Sigmoid colon (tissue), 7 donors: Measurements from ENCODE around the gene TMEM255B. TPM values are rescaled to one million over a fixed set of nuclear protein-coding genes. Genes with fewer than 3 reads are reported as not detected.
"Not testable (repeated sequence)": the region's sequence is repeated elsewhere in the genome, so short reads cannot be mapped to it uniquely, and the experiment has no call there.

ENCODE experiments used
- DNase-seq: peaks from one replicate; pipeline ENCODE4 v3.0.0-alpha.2; 2019
- H3K27ac ChIP-seq, 4 donors: fragments of 200-600 bp; sonication (generic); one replicate each; pipeline ENCODE4 v1.5.1; 2016 to 2019; ENCODE audit warnings: mild to moderate bottlenecking in 1 of 4
- H3K27me3 ChIP-seq, 3 donors: fragments of 200-600 bp; sonication (generic); one replicate each; pipeline ENCODE4 v1.5.1; 2019; ENCODE audit warnings: mild to moderate bottlenecking in 1 of 3
- H3K36me3 ChIP-seq, 4 donors: fragments of 200-600 bp; sonication (generic); one replicate each; pipeline ENCODE4 v1.5.1; 2016 to 2019
- H3K4me1 ChIP-seq, 4 donors: fragments of 200-600 bp; sonication (generic); one replicate each; pipeline ENCODE4 v1.5.1; 2017 to 2019
- H3K4me3 ChIP-seq, 4 donors: fragments of 200-600 bp; sonication (generic); one replicate each; pipeline ENCODE4 v1.5.1; 2017 to 2019; ENCODE audit warnings: mild to moderate bottlenecking in 2 of 4, moderate library complexity in 1 of 4
- H3K9me3 ChIP-seq, 4 donors: fragments of 200-600 bp in 3 of 4; sonication (generic) in 3 of 4; one replicate each; pipeline versions ENCODE4 v1.5.1 to v1.6.1; 2013 to 2019
- CTCF ChIP-seq, 4 experiments: fragments of 450-650 bp in 3 of 4; fragments of 200-600 bp in 1 of 4; IDR thresholded peaks; one replicate each; pipeline ENCODE4 v1.5.1; 2016 to 2019; ENCODE audit warnings: antibody characterized with exemption in 4 of 4, mild to moderate bottlenecking in 3 of 4, moderate library complexity in 2 of 4
- EP300 ChIP-seq, 4 donors: sonication (generic); formaldehyde crosslinking; IDR thresholded peaks; one replicate each; pipeline ENCODE4 v1.6.1; 2017; ENCODE audit warnings: antibody characterized with exemption in 4 of 4
- POLR2A ChIP-seq, 2 donors: fragments of 450-650 bp; IDR thresholded peaks; one replicate each; pipeline ENCODE4 v1.6.1; 2016; ENCODE audit warnings: antibody characterized with exemption in 2 of 2, mild to moderate bottlenecking in 2 of 2, moderate library complexity in 2 of 2
- POLR2AphosphoS5 ChIP-seq, 4 donors: sonication (generic); formaldehyde crosslinking; IDR thresholded peaks; one replicate each; pipeline ENCODE4 v1.6.1; 2017; ENCODE audit warnings: antibody characterized with exemption in 4 of 4
- WGBS, 2 donors: extraction: QIAGEN DNeasy Blood & Tissue Kit; methylation state at CpG; one replicate each; pipeline ENCODE4 v1.1.7; 2013; 5-methylcytosine and 5-hydroxymethylcytosine counted together
- intact Hi-C: fragments of 100-400 bp; cut with DNase I; formaldehyde crosslinking; loops from one replicate; pipeline ENCODE4 v1.15.1; 2023
- polyA plus RNA-seq, 3 donors: library from polyadenylated mRNA; stranded (reverse); fragments of 200-250 nt; gene quantifications; one replicate each; pipeline ENCODE4 v1.2.3, GENCODE V29; 2013
- total RNA-seq, 4 donors: library from RNA; depleted of rRNA; stranded (reverse); fragments of >200 nt; gene quantifications; one replicate each; pipeline ENCODE4 v1.1.0, GENCODE V29; 2016
- donor health status: healthy with polysubstance abuse.
- donor health status: Bipolar disorder and iron deficiency.
- donor health status: healthy.

Gene TMEM255B
- total and polyA plus RNA-seq, 7 donors = 0.60 to 11.1 (median 4.3) TPM

GRCh38 chr13:113786262-113786841 lies 27.3 kb downstream of the TMEM255B start:
- intact Hi-C loops = no loop called here
- TF ChIP-seq CTCF (IDR thresholded peaks at IDR 0.05) (no peak), EP300 (IDR thresholded peaks at IDR 0.05) (no peak), POLR2A (IDR thresholded peaks at IDR 0.05) (no peak), POLR2AphosphoS5 (IDR thresholded peaks at IDR 0.05) (no peak)

GRCh38 chr13:113787694-113788093 lies 28.7 kb downstream of the TMEM255B start:
- DNase-seq = no peak
- Histone ChIP-seq H3K27ac (no peak overlapping the region), H3K27me3 (peaks cover 0 to 12% (median 0%) of the 10 kb centered on the region in 3 donors), H3K9me3 (no peaks in the 10 kb centered on the region), H3K36me3 (no peaks in the 10 kb centered on the region), H3K4me3 (no peak overlapping the region), H3K4me1 (no peaks in the 10 kb centered on the region)
- WGBS, 2 donors = 36 to 68% methylated on average over 12 of the region's 12 CpGs
- TF ChIP-seq POLR2A (IDR thresholded peaks at IDR 0.05) (no peak), CTCF (IDR thresholded peaks at IDR 0.05) (no peak), EP300 (IDR thresholded peaks at IDR 0.05) (no peak), POLR2AphosphoS5 (IDR thresholded peaks at IDR 0.05) (no peak)
- intact Hi-C loops = no loop called here

More at GRCh38 chr13:113786262-113786841, 27.3 kb downstream of the TMEM255B start:
- no peak overlapping the region for H3K4me3 ChIP-seq
- WGBS, 2 donors = 84 to 92% methylated on average over 17 of the region's 17 CpGs
- DNase-seq = no peak
- no peak overlapping the region for H3K27ac ChIP-seq
- no peaks in the 10 kb centered on the region for H3K4me1 ChIP-seq
- no peaks in the 10 kb centered on the region for H3K36me3 ChIP-seq
- H3K9me3 ChIP-seq = no peaks in the 10 kb centered on the region
- H3K27me3 ChIP-seq = peaks cover 0 to 11% (median 0%) of the 10 kb centered on the region in 3 donors

- Histone ChIP-seq H3K27me3 (peaks cover 0 to 20% (median 0%) of the 10 kb centered on the region in 3 donors), H3K36me3 (no peaks in the 10 kb centered on the region), H3K9me3 (no peaks in the 10 kb centered on the region), H3K4me3 (no peak overlapping the region), H3K27ac (no peak overlapping the region), H3K4me1 (no peaks in the 10 kb centered on the region)
- TF ChIP-seq POLR2A (IDR thresholded peaks at IDR 0.05) = no peak
- TF ChIP-seq CTCF (IDR thresholded peaks at IDR 0.05) = no peak
- no peak for TF ChIP-seq EP300 (IDR thresholded peaks at IDR 0.05)
- TF ChIP-seq POLR2AphosphoS5 (IDR thresholded peaks at IDR 0.05) = no peak
- no peak for DNase-seq
- WGBS, 2 donors = 81 to 87% methylated on average over 31 of the region's 31 CpGs
- intact Hi-C loops = no loop called here
These were observed 29.5 kb downstream of the TMEM255B start for GRCh38 chr13:113788413-113789135.

GRCh38 chr13:113789167-113789566 lies 30.1 kb downstream of the TMEM255B start:
- no peak for TF ChIP-seq POLR2A (IDR thresholded peaks at IDR 0.05)
- no peak for TF ChIP-seq CTCF (IDR thresholded peaks at IDR 0.05)
- TF ChIP-seq POLR2AphosphoS5 (IDR thresholded peaks at IDR 0.05) = no peak
- no peaks in the 10 kb centered on the region for H3K9me3 ChIP-seq
- no peak overlapping the region for H3K27ac ChIP-seq
- no peaks in the 10 kb centered on the region for H3K4me1 ChIP-seq
- no peaks in the 10 kb centered on the region for H3K36me3 ChIP-seq
- WGBS, 2 donors = 85 to 88% methylated on average over 6 of the region's 6 CpGs
- no peak overlapping the region for H3K4me3 ChIP-seq
- intact Hi-C loops = no loop called here
- H3K27me3 ChIP-seq = peaks cover 0 to 25% (median 0%) of the 10 kb centered on the region in 3 donors
- no peak for DNase-seq

- H3K36me3 ChIP-seq, H3K27ac ChIP-seq, DNase-seq, intact Hi-C loops, H3K4me1 ChIP-seq, H3K9me3 ChIP-seq, H3K4me3 ChIP-seq: not testable (repeated sequence)
- peaks cover 0 to 32% (median 0%) of the 10 kb centered on the region in 3 donors for H3K27me3 ChIP-seq
- 94% methylated on average over 13 of the region's 13 CpGs for WGBS, 2 donors
These were observed 30.9 kb downstream of the TMEM255B start for GRCh38 chr13:113789931-113790330.
